ENCODE results near the gene KLHL17. TPM values are rescaled to one million over a fixed set of nuclear protein-coding genes. Genes with fewer than 3 reads are reported as not detected.

The KLHL17 gene
- total RNA-seq, 3 donors from 2014 or later (not counting 1 experiment from before 2014, with no cell fraction given), result 17.8 to 33.5 (median 22.4) TPM

DNA sequence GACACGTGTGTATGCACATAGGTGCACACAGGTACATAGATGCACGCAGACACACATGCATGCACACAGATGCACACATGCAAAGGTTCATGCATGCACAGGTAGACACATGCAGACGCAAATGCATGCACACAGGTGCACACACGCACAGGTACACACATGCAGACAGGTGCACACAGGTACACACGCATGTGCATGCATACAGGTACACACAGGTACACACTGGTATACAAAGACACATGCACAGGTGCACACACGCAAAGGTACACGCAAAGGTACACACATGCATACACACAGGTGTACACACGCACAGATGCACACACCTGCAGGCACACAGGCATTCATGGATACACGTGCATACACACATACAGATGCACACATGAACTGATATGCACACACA, 10.1 kb upstream of the KLHL17 start:
- Histone ChIP-seq H3K27ac (ENCODE audit: low read length) (no peak overlapping the region), H3K27me3 (ENCODE audit: control insufficient read depth, insufficient read depth, low read length) (no peaks in the 10 kb centered on the region), H3K36me3 (ENCODE audit: control insufficient read depth, insufficient read depth, low read length) (peaks cover 79% of the 10 kb centered on the region), H3K4me3 (ENCODE audit: low read length) (no peak overlapping the region), H3K9me3 (ENCODE audit: control insufficient read depth, insufficient read depth, low read length) (no peaks in the 10 kb centered on the region), H3K4me1 (ENCODE audit: control insufficient read depth, insufficient read depth, low read length) (no peaks in the 10 kb centered on the region)
- H3K4me1 Mint-ChIP-seq, result peaks cover 4 to 10% of the 10 kb centered on the region in 2 donors
- ATAC-seq (no peak), DNase-seq (no peak)
- H3K27me3 Mint-ChIP-seq (ENCODE audit: low read depth in 2 of 2), result no peaks in the 10 kb centered on the region
- no peak overlapping the region for H3K4me3 Mint-ChIP-seq
- no peaks in the 10 kb centered on the region for H3K9me3 Mint-ChIP-seq
- TF ChIP-seq, protein P1, sequence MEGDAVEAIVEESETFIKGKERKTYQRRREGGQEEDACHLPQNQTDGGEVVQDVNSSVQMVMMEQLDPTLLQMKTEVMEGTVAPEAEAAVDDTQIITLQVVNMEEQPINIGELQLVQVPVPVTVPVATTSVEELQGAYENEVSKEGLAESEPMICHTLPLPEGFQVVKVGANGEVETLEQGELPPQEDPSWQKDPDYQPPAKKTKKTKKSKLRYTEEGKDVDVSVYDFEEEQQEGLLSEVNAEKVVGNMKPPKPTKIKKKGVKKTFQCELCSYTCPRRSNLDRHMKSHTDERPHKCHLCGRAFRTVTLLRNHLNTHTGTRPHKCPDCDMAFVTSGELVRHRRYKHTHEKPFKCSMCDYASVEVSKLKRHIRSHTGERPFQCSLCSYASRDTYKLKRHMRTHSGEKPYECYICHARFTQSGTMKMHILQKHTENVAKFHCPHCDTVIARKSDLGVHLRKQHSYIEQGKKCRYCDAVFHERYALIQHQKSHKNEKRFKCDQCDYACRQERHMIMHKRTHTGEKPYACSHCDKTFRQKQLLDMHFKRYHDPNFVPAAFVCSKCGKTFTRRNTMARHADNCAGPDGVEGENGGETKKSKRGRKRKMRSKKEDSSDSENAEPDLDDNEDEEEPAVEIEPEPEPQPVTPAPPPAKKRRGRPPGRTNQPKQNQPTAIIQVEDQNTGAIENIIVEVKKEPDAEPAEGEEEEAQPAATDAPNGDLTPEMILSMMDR (IDR thresholded peaks at IDR 0.05), result no peak
- peaks cover 5% of the 10 kb centered on the region for H3K36me3 Mint-ChIP-seq
- no peak overlapping the region for H3K27ac Mint-ChIP-seq
- whole genome bisulfite sequencing (ENCODE audit: insufficient coverage), result 97% methylated on average over 9 of the region's 9 CpGs
- intact Hi-C loops (cut with micrococcal nuclease), result no loop called here

DNA sequence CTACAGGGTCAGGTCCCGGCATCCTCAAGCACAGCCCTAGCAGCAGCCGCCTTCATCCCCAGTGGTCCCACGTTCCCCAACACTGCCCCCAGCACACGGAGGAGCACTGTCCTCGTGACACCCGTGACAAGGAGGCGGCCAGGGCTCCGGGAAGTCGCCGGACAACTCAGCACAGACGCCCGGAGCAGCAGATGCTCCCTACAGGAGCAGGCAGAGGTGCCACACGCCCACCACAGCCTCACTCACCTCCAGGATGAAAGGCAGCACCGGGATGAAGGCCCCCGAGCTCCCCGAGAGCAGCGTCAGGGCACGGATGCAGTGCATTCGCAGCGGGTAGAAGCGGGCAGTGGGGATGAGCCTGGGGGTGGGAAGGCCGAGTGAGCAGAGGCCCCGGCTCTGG, 9.5 kb upstream of the KLHL17 start:
- H3K4me3 Mint-ChIP-seq, result no peak overlapping the region
- no peaks in the 10 kb centered on the region for H3K9me3 Mint-ChIP-seq
- H3K4me1 Mint-ChIP-seq, result peaks cover 6 to 12% of the 10 kb centered on the region in 2 donors
- ATAC-seq (no peak), DNase-seq (no peak)
- no peak overlapping the region for H3K27ac Mint-ChIP-seq
- H3K36me3 Mint-ChIP-seq, result peaks cover 6% of the 10 kb centered on the region
- no peaks in the 10 kb centered on the region for H3K9me3 ChIP-seq (ENCODE audit: control insufficient read depth, insufficient read depth, low read length)
- intact Hi-C loops (cut with micrococcal nuclease), result no loop called here
- no peaks in the 10 kb centered on the region for H3K27me3 ChIP-seq (ENCODE audit: control insufficient read depth, insufficient read depth, low read length)
- no peak overlapping the region for H3K4me3 ChIP-seq (ENCODE audit: low read length)
- no peak overlapping the region for H3K27ac ChIP-seq (ENCODE audit: low read length)
- H3K36me3 ChIP-seq (ENCODE audit: control insufficient read depth, insufficient read depth, low read length), result peaks cover 84% of the 10 kb centered on the region
- TF ChIP-seq, protein P1 (IDR thresholded peaks at IDR 0.05), result no peak
- no peaks in the 10 kb centered on the region for H3K27me3 Mint-ChIP-seq (ENCODE audit: low read depth in 2 of 2)
- 98% methylated on average over 23 of the region's 23 CpGs for WGBS (ENCODE audit: insufficient coverage)
- H3K4me1 ChIP-seq (ENCODE audit: control insufficient read depth, insufficient read depth, low read length), result no peaks in the 10 kb centered on the region

- H3K4me3 Mint-ChIP-seq, result no peak overlapping the region
- ATAC-seq (no peak), DNase-seq (no peak)
- no peaks in the 10 kb centered on the region for H3K4me1 ChIP-seq (ENCODE audit: control insufficient read depth, insufficient read depth, low read length)
- no peaks in the 10 kb centered on the region for H3K27me3 Mint-ChIP-seq (ENCODE audit: low read depth in 2 of 2)
- no peak overlapping the region for H3K27ac ChIP-seq (ENCODE audit: low read length)
- TF ChIP-seq, protein P1 (IDR thresholded peaks at IDR 0.05), result no peak
- H3K36me3 ChIP-seq (ENCODE audit: control insufficient read depth, insufficient read depth, low read length), result peaks cover 88% of the 10 kb centered on the region
- no peaks in the 10 kb centered on the region for H3K9me3 Mint-ChIP-seq
- WGBS (ENCODE audit: insufficient coverage), result 92% methylated on average over 6 of the region's 6 CpGs
- no peaks in the 10 kb centered on the region for H3K9me3 ChIP-seq (ENCODE audit: control insufficient read depth, insufficient read depth, low read length)
- peaks cover 6% of the 10 kb centered on the region for H3K36me3 Mint-ChIP-seq
- peaks cover 6 to 12% of the 10 kb centered on the region in 2 donors for H3K4me1 Mint-ChIP-seq
- H3K27ac Mint-ChIP-seq, result no peak overlapping the region
- H3K4me3 ChIP-seq (ENCODE audit: low read length), result no peak overlapping the region
- no peaks in the 10 kb centered on the region for H3K27me3 ChIP-seq (ENCODE audit: control insufficient read depth, insufficient read depth, low read length)
- intact Hi-C loops (cut with micrococcal nuclease), result no loop called here
Observed at GRCh38 chr1:951364-951763, 9.0 kb upstream of the KLHL17 start.

GRCh38 chr1:952201-952600, 8.2 kb upstream of the KLHL17 start:
- peaks cover 6% of the 10 kb centered on the region for H3K36me3 Mint-ChIP-seq
- TF ChIP-seq, protein P1 (IDR thresholded peaks at IDR 0.05), result no peak
- H3K4me1 Mint-ChIP-seq, result peaks cover 7 to 19% of the 10 kb centered on the region in 2 donors
- H3K27me3 ChIP-seq (ENCODE audit: control insufficient read depth, insufficient read depth, low read length), result no peaks in the 10 kb centered on the region
- H3K27me3 Mint-ChIP-seq (ENCODE audit: low read depth in 2 of 2), result no peaks in the 10 kb centered on the region
- no peak overlapping the region for H3K27ac Mint-ChIP-seq
- WGBS (ENCODE audit: insufficient coverage), result 97% methylated on average over 15 of the region's 15 CpGs
- H3K4me1 ChIP-seq (ENCODE audit: control insufficient read depth, insufficient read depth, low read length), result peaks cover 5% of the 10 kb centered on the region
- no peak overlapping the region for H3K4me3 Mint-ChIP-seq
- intact Hi-C loops (cut with micrococcal nuclease), result no loop called here
- H3K36me3 ChIP-seq (ENCODE audit: control insufficient read depth, insufficient read depth, low read length), result peaks cover 87% of the 10 kb centered on the region
- H3K9me3 ChIP-seq (ENCODE audit: control insufficient read depth, insufficient read depth, low read length), result no peaks in the 10 kb centered on the region
- H3K27ac ChIP-seq (ENCODE audit: low read length), result no peak overlapping the region
- no peaks in the 10 kb centered on the region for H3K9me3 Mint-ChIP-seq
- no peak for DNase-seq
- no peak overlapping the region for H3K4me3 ChIP-seq (ENCODE audit: low read length)
- ATAC-seq, result no peak

Data from natural killer cell (primary cell).